ENCODE data around the gene CADM2. TPM values are rescaled to one million over a fixed set of nuclear protein-coding genes. Genes with fewer than 3 reads are reported as not detected.

Gene CADM2
- total RNA-seq, 4 donors from 2014 or later = 0.13 to 2.1 (median 0.58) TPM

DNA sequence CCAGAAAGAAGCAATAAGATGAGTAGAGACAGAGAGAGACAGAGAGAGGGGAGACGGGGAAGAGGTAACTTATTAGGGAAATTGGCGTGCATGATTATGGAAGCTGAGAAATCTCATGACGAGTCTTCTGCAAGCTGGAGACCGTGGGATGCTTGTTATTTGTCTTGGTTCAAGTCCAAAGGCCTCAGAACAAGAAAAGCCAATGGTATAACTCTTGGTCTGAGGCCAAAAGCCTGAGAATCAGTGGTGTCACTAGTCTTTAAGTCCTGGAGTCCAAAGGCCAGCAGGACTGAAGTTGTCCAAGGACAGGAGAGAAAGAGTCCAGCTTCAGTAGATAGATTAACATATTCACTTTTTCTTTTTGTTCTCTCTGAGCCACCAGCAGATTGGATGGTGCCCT lies 613.6 kb downstream of the CADM2 start:
- intact Hi-C loops (cut with DNase I; ENCODE audit: low total_unique reads) = no loop called here
- H3K4me3 ChIP-seq (ENCODE audit: low read depth, poor library complexity, severe bottlenecking) = no peak overlapping the region
- 64 to 70% methylated on average over 4 of the region's 4 CpGs for WGBS, 2 donors
- TF ChIP-seq, protein P1, sequence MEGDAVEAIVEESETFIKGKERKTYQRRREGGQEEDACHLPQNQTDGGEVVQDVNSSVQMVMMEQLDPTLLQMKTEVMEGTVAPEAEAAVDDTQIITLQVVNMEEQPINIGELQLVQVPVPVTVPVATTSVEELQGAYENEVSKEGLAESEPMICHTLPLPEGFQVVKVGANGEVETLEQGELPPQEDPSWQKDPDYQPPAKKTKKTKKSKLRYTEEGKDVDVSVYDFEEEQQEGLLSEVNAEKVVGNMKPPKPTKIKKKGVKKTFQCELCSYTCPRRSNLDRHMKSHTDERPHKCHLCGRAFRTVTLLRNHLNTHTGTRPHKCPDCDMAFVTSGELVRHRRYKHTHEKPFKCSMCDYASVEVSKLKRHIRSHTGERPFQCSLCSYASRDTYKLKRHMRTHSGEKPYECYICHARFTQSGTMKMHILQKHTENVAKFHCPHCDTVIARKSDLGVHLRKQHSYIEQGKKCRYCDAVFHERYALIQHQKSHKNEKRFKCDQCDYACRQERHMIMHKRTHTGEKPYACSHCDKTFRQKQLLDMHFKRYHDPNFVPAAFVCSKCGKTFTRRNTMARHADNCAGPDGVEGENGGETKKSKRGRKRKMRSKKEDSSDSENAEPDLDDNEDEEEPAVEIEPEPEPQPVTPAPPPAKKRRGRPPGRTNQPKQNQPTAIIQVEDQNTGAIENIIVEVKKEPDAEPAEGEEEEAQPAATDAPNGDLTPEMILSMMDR (IDR thresholded peaks at IDR 0.05) = no peak
- no peak for TF ChIP-seq POLR2A (IDR thresholded peaks at IDR 0.05)
- DNase-seq (ENCODE audit: low spot score in 2 of 2) = no peak

DNA sequence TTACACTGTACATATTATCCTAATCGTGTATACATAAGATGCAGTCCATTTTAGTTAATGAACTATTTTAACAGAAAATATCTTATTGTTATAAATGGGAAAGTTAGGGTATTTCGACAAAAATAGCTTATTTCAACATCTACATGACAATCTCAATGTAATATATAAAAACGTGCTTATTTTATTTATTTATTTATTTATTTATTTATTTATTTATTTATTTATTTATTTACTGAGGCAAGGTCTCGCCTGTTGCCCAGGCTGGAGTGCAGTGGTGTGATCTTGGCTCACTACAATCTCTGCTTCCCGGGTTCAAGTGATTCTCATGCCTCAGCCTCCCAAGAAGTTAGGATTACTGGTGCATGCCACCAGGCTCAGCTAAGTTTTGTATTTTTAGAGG lies 614.2 kb downstream of the CADM2 start:
- 81 to 84% methylated on average over 5 of the region's 5 CpGs for WGBS, 2 donors
- no peak overlapping the region for H3K4me3 ChIP-seq (ENCODE audit: low read depth, poor library complexity, severe bottlenecking)
- DNase-seq (ENCODE audit: low spot score in 2 of 2) = no peak
- TF ChIP-seq, protein P1 (IDR thresholded peaks at IDR 0.05) = no peak
- TF ChIP-seq POLR2A (IDR thresholded peaks at IDR 0.05) = no peak
- intact Hi-C loops (cut with DNase I; ENCODE audit: low total_unique reads) = no loop called here

DNA sequence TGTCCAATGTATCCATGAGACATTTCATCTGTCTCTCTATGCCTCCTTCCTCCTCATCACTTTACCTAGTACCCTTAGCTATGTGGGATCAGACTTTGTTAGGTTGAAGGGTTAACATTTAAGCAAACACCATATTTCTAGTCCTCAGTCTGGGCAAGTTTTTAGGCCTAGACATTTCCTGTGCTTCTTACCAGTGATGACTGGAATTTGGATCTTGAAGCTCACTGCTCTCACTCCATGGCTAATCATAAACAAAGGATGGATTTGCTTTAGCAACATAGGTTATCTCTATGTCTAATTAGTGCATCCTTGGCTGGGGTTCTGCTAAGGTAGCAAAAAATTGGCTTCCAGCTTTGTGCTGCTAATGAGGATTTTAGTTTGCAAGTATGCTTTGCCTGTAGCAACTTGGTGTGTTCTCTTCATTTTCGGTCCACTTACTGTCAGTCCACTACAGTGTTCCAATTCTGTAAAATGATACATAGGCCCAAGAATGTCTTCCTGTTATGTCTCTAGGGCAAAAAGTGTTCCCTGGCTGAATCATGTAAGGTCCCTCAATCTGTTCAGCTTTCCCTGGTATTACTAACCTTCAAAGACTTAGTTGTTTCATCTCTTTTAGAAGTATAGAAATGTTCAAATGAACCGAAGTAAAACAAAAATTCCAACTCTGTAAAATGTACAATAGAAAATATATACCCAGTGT lies 615.4 kb downstream of the CADM2 start:
- intact Hi-C loops (cut with DNase I; ENCODE audit: low total_unique reads) = no loop called here
- DNase-seq (ENCODE audit: low spot score in 2 of 2) = no peak
- WGBS, 2 donors = 46 to 47% methylated on average over 2 of the region's 2 CpGs
- TF ChIP-seq, protein P1 (IDR thresholded peaks at IDR 0.05) = no peak
- TF ChIP-seq POLR2A (IDR thresholded peaks at IDR 0.05) = no peak
- H3K4me3 ChIP-seq (ENCODE audit: low read depth, poor library complexity, severe bottlenecking) = no peak overlapping the region

DNA sequence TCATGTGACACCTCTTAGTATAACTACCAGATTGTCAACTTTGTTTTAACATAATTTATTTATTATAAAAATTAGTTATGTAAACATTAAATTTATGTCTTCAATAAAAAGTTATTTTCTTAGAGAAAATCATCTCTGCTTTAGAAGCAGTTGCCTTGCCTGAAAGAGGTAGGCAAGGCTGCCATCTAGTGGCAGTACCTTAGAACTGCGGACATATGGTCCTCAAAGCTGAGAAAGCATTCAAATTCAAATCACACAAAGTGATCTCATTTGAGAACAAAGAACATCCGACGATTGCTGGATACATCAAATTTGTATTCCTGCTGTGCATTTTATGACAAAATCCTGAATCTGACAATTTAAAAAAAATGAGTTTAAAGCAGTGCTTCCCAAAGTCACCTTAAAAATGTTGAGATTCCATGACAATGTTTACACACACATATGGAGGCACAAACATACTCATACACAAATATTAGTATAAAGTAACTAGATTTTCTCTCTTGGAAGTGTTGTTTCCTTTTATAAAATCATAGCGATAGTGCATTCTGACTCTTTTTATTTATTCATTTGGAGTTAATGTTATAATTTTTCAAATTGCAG lies 617.4 kb downstream of the CADM2 start:
- no peak overlapping the region for H3K4me3 ChIP-seq (ENCODE audit: low read depth, poor library complexity, severe bottlenecking)
- 13 to 19% methylated on average over 4 of the region's 4 CpGs for WGBS, 2 donors
- intact Hi-C loops (cut with DNase I; ENCODE audit: low total_unique reads) = no loop called here
- no peak for TF ChIP-seq POLR2A (IDR thresholded peaks at IDR 0.05)
- TF ChIP-seq, protein P1 (IDR thresholded peaks at IDR 0.05) = no peak
- DNase-seq (ENCODE audit: low spot score in 2 of 2) = peak in 1 of 2 donors; percentile 42

DNA sequence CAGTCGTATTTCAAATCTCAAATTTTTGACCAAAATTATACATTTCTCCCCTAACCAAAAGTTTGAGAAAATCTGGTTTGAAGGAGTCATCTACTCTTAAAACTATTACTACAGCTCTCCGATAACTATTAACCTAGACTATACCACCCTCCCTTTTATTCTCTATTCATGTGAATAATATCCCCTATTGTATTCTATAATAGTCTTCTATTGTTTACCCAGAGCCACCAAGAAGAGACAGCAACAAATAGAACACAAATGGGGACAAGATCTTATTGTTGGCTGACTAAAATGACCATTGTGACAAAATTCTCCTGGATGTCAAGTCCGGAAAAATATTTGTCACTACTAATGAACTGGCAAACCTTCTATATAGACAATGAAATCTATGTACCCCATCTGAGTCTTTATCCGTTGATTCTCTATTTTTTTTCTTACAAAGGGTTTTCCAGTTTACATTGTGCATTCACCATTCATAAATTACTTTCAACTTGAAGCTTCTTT lies 618.0 kb downstream of the CADM2 start:
- H3K4me3 ChIP-seq (ENCODE audit: low read depth, poor library complexity, severe bottlenecking) = no peak overlapping the region
- intact Hi-C loops (cut with DNase I; ENCODE audit: low total_unique reads) = no loop called here
- TF ChIP-seq, protein P1 (IDR thresholded peaks at IDR 0.05) = no peak
- TF ChIP-seq POLR2A (IDR thresholded peaks at IDR 0.05) = no peak
- 78 to 84% methylated on average over 4 of the region's 4 CpGs for WGBS, 2 donors
- DNase-seq (ENCODE audit: low spot score in 2 of 2) = no peak
